Measurements from ENCODE around the gene PTPRR.

GRCh38 chr12:70920251-70920851 is at the start of gene PTPRR:
- no peak for TF ChIP-seq FOXM1 (IDR thresholded peaks at IDR 0.05; ENCODE audit: borderline replicate concordance)
- no peak for TF ChIP-seq FOXK2 (IDR thresholded peaks at IDR 0.05)
- TF ChIP-seq FOXA1 (IDR thresholded peaks at IDR 0.05): no peak
- no peak for TF ChIP-seq TARDBP (IDR thresholded peaks at IDR 0.05)
- no peak for TF ChIP-seq BHLHE40 (IDR thresholded peaks at IDR 0.05; ENCODE audit: borderline replicate concordance)
- no peak for TF ChIP-seq LEF1 (IDR thresholded peaks at IDR 0.05; ENCODE audit: borderline replicate concordance)
- no peak for TF ChIP-seq SP1 (IDR thresholded peaks at IDR 0.05)
- no peak for TF ChIP-seq SUZ12 (IDR thresholded peaks at IDR 0.05)

All from HEK293T (cell line).